ENCODE results near the gene PFDN6.

DNA sequence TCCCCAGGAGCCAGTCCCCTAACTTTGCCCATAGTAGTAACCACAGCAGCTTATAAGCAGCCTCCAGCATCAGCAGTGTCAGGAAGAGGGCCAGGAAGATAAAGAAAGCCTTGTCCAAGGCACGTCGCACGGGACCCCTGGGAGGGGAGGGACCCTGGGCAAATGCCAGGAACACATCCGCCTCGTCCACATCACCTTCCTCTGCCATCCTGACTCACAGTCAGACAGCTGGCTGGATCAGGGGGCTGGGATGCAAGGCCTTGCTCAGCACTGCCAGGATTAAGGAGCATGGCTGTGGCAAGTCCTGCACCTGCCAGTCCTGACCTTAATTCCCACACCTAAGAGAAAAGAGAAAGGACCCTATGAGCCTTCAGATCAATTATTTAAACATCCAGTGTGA lies 39.7 kb downstream of the PFDN6 start:
- TF ChIP-seq, protein P1, sequence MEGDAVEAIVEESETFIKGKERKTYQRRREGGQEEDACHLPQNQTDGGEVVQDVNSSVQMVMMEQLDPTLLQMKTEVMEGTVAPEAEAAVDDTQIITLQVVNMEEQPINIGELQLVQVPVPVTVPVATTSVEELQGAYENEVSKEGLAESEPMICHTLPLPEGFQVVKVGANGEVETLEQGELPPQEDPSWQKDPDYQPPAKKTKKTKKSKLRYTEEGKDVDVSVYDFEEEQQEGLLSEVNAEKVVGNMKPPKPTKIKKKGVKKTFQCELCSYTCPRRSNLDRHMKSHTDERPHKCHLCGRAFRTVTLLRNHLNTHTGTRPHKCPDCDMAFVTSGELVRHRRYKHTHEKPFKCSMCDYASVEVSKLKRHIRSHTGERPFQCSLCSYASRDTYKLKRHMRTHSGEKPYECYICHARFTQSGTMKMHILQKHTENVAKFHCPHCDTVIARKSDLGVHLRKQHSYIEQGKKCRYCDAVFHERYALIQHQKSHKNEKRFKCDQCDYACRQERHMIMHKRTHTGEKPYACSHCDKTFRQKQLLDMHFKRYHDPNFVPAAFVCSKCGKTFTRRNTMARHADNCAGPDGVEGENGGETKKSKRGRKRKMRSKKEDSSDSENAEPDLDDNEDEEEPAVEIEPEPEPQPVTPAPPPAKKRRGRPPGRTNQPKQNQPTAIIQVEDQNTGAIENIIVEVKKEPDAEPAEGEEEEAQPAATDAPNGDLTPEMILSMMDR (conservative IDR thresholded peaks at IDR 0.05): no peak
- no peak for TF ChIP-seq ZFX (IDR thresholded peaks at IDR 0.05)
